Measurements from ENCODE around the gene BTRC.
A peak's percentile ranks its signal among the peaks of the same experiment; 100 is the strongest.

The BTRC gene

GRCh38 chr10:101595591-101596433, 241.8 kb downstream of the BTRC start:
- no peak for DNase-seq

- no peak for DNase-seq
Measured at GRCh38 chr10:101597091-101597900, 243.3 kb downstream of the BTRC start.

GRCh38 chr10:101601541-101601940, 247.6 kb downstream of the BTRC start:
- DNase-seq, result peak; percentile 20

- DNase-seq, result peak; percentile 91
Measured at GRCh38 chr10:101602761-101603398, 248.9 kb downstream of the BTRC start.
